Keratinocyte (primary cell): ENCODE measurements around the gene LPAR1. TPM values are rescaled to one million over a fixed set of nuclear protein-coding genes. Genes with fewer than 3 reads are reported as not detected.

Source experiments
- DNase-seq: peaks from one replicate; pipeline ENCODE4 v3.0.0-alpha.2; 2011; ENCODE audit warnings: low read depth, missing footprints, low spot score
- FAIRE-seq: peaks from 2 replicates; lab custom pipeline; 2011; peaks lifted over from hg19 to GRCh38; lab: Jason Lieb, UNC
- H2AFZ ChIP-seq: 2 replicates; pipeline ENCODE4 v1.6.0; 2012; ENCODE audit warnings: low read length, control low read depth, inconsistent platforms; ENCODE audit not compliant: control insufficient read depth
- H3K27ac ChIP-seq: 2 replicates; pipeline ENCODE4 v1.5.1; 2011; ENCODE audit warnings: low read length; ENCODE audit not compliant: control insufficient read depth, insufficient read depth
- H3K27me3 ChIP-seq: 3 replicates; pipeline ENCODE4 v1.6.0; 2011; ENCODE audit warnings: low read length; ENCODE audit not compliant: control insufficient read depth, insufficient read depth; ENCODE audit errors: extremely low read depth
- H3K36me3 ChIP-seq, 2 experiments: 2 replicates in 1 of 2; 3 replicates in 1 of 2; pipeline ENCODE4 v1.5.1; 2011; ENCODE audit warnings: low read length in 2 of 2, mild to moderate bottlenecking in 1 of 2; ENCODE audit not compliant: control insufficient read depth in 2 of 2, insufficient read depth in 2 of 2; ENCODE audit errors: extremely low read depth in 1 of 2
- H3K4me1 ChIP-seq: 3 replicates; pipeline ENCODE4 v1.5.1; 2011; ENCODE audit warnings: low read length; ENCODE audit not compliant: control insufficient read depth, insufficient read depth; ENCODE audit errors: extremely low read depth
- H3K4me2 ChIP-seq: 3 replicates; pipeline ENCODE4 v1.6.0; 2011; ENCODE audit warnings: low read depth, low read length; ENCODE audit not compliant: control insufficient read depth, insufficient read depth; ENCODE audit errors: extremely low read depth
- H3K4me3 ChIP-seq, 3 experiments: fragments of 200-600 bp in 1 of 3; sonication (generic) in 1 of 3; 2 replicates in 2 of 3; 3 replicates in 1 of 3; pipeline ENCODE4 v1.5.1; 2011 to 2016; ENCODE audit warnings: low read length in 3 of 3, mild to moderate bottlenecking in 3 of 3, control low read depth in 2 of 3, inconsistent platforms in 1 of 3, low read depth in 1 of 3, mixed read lengths in 1 of 3, mixed run types in 1 of 3, moderate library complexity in 1 of 3; ENCODE audit not compliant: control insufficient read depth in 2 of 3, insufficient read depth in 2 of 3; ENCODE audit errors: extremely low read depth in 1 of 3
- H3K79me2 ChIP-seq: 2 replicates; pipeline ENCODE4 v1.6.0; 2012; ENCODE audit warnings: low read length; ENCODE audit not compliant: control insufficient read depth, insufficient read depth
- H3K9ac ChIP-seq: 3 replicates; pipeline ENCODE4 v1.6.0; 2011; ENCODE audit warnings: low read length; ENCODE audit not compliant: control insufficient read depth, insufficient read depth; ENCODE audit errors: extremely low read depth
- H3K9me1 ChIP-seq: 3 replicates; pipeline ENCODE4 v1.6.0; 2011; ENCODE audit warnings: low read length; ENCODE audit not compliant: control insufficient read depth, insufficient read depth; ENCODE audit errors: extremely low read depth
- H3K9me3 ChIP-seq: 2 replicates; pipeline ENCODE4 v1.5.1; 2012; ENCODE audit warnings: low read depth, low read length; ENCODE audit not compliant: control insufficient read depth
- H4K20me1 ChIP-seq: 3 replicates; pipeline ENCODE4 v1.6.0; 2011; ENCODE audit warnings: low read length; ENCODE audit not compliant: control insufficient read depth, insufficient read depth; ENCODE audit errors: extremely low read depth
- EZH2 ChIP-seq: IDR thresholded peaks from one replicate; pipeline ENCODE4 v1.6.1; 2012; ENCODE audit warnings: inconsistent platforms, mild to moderate bottlenecking, low read length, moderate library complexity
- dilution Hi-C: fragments of 300-500 bp; cut with MboI; formaldehyde crosslinking; loops from one replicate; pipeline ENCODE4 v1.7.0; 2020; ENCODE audit warnings: low sequenced_read_pairs; ENCODE audit not compliant: extremely low pct_ligation_motif_present
- polyA plus RNA-seq, 5 experiments: library from polyadenylated mRNA; depleted of rRNA in 3 of 5; stranded (reverse) in 3 of 5; stranded (forward) in 1 of 5; unstranded in 1 of 5; fragments of >200 nt; gene quantifications; 1 replicate in 1 of 5; 2 replicates in 3 of 5; 3 replicates in 1 of 5; pipeline versions ENCODE4 v1.2.1 to v1.2.3, GENCODE V29; 2011 to 2012; ENCODE audit warnings: missing spikeins in 2 of 5, low read depth in 1 of 5, low replicate concordance in 1 of 5
- TF ChIP-seq, protein P1 (sequence below), 3 experiments: IDR thresholded peaks in 1 of 3; conservative IDR thresholded peaks in 1 of 3; optimal IDR thresholded peaks in 1 of 3; 2 replicates in 2 of 3; 3 replicates in 1 of 3; pipeline versions ENCODE3 to v1.5.1; 2011; ENCODE audit warnings: low read length in 3 of 3, mild to moderate bottlenecking in 3 of 3, moderate library complexity in 2 of 3, control low read depth in 1 of 3, inconsistent platforms in 1 of 3; ENCODE audit not compliant: insufficient read depth in 2 of 3; ENCODE audit errors: extremely low read depth in 1 of 3

LPAR1 gene
- polyA plus RNA-seq, 1 donor (not counting 4 experiments of a cell fraction or from before 2014, with no cell fraction given), result 43.2 TPM

DNA sequence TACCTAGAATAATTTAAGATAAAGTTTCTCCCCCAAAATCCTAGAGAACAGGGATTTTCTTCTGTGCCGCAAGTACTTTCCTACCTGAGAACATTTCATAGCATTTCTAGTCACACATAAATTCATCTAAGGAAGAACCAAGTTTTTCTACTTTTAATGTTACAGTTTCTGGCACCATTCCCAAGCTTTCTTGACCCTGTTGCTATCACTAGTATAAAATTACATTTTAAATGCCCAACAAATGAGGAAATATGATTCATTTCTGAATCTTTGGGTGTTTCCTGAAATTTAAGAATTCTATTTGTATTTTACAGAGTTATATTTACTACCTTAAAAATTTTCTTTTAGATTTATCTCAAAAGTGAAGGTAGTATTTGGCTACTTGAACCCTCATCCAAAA, 137.8 kb downstream of the LPAR1 start:
- Histone ChIP-seq H3K4me2 (no peak overlapping the region), H3K27ac (no peak overlapping the region), H2AFZ (no peak overlapping the region), H3K9me1 (no peaks in the 10 kb centered on the region), H3K79me2 (peaks cover 2% of the 10 kb centered on the region), H3K4me1 (no peaks in the 10 kb centered on the region), H3K9me3 (peaks cover 2% of the 10 kb centered on the region), H4K20me1 (no peaks in the 10 kb centered on the region), H3K9ac (no peak overlapping the region), H3K27me3 (no peaks in the 10 kb centered on the region), H3K4me3 (no peak overlapping the region), H3K36me3 (peaks cover 0 to 4% of the 10 kb centered on the region in 2 experiments)
- DNase-seq (no peak), FAIRE-seq (no peak)
- dilution Hi-C loops, result no loop called here
- TF ChIP-seq, protein P1, sequence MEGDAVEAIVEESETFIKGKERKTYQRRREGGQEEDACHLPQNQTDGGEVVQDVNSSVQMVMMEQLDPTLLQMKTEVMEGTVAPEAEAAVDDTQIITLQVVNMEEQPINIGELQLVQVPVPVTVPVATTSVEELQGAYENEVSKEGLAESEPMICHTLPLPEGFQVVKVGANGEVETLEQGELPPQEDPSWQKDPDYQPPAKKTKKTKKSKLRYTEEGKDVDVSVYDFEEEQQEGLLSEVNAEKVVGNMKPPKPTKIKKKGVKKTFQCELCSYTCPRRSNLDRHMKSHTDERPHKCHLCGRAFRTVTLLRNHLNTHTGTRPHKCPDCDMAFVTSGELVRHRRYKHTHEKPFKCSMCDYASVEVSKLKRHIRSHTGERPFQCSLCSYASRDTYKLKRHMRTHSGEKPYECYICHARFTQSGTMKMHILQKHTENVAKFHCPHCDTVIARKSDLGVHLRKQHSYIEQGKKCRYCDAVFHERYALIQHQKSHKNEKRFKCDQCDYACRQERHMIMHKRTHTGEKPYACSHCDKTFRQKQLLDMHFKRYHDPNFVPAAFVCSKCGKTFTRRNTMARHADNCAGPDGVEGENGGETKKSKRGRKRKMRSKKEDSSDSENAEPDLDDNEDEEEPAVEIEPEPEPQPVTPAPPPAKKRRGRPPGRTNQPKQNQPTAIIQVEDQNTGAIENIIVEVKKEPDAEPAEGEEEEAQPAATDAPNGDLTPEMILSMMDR (optimal IDR thresholded peaks at IDR 0.05 in 1 of 3, IDR thresholded peaks at IDR 0.05 in 1 of 3, conservative IDR thresholded peaks at IDR 0.05 in 1 of 3; ENCODE audit: extremely low read depth in 1 of 3, insufficient read depth in 2 of 3, low read length in 3 of 3), result no peak

DNA sequence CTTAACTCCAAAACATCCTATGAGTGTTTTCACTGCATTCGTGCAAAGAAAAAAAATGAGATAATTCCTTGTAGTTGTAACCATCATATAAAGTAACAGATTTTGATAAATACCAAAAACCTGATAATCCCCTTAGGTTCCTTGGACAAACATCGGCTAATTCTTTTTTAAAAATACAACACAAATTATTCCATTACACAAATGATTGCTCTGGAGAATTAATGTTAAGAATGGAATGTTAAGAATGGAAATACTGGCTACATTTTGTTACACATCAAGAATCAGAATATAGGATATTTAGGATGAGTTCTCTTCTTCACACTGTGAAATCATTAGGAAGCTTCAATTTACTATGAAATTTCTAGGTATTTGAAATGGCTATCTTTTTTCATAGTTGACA, 139.4 kb downstream of the LPAR1 start:
- DNase-seq (no peak), FAIRE-seq (no peak)
- no peak overlapping the region for H2AFZ ChIP-seq
- no peaks in the 10 kb centered on the region for H3K4me1 ChIP-seq
- no peak overlapping the region for H3K9ac ChIP-seq
- H3K79me2 ChIP-seq, result no peaks in the 10 kb centered on the region
- no peak for TF ChIP-seq EZH2
- TF ChIP-seq, protein P1 (optimal IDR thresholded peaks at IDR 0.05 in 1 of 3, IDR thresholded peaks at IDR 0.05 in 1 of 3, conservative IDR thresholded peaks at IDR 0.05 in 1 of 3; ENCODE audit: extremely low read depth in 1 of 3, insufficient read depth in 2 of 3, low read length in 3 of 3), result no peak
- H3K36me3 ChIP-seq, result peaks cover 0 to 4% of the 10 kb centered on the region in 2 experiments
- no peaks in the 10 kb centered on the region for H3K27me3 ChIP-seq
- no peak overlapping the region for H3K4me3 ChIP-seq
- no peaks in the 10 kb centered on the region for H4K20me1 ChIP-seq
- no peak overlapping the region for H3K4me2 ChIP-seq
- dilution Hi-C loops, result loop anchor here (25.0 kb wide), 1 partner anchor 112 kb away; no protein-coding TSS in a partner anchor
- H3K27ac ChIP-seq, result no peak overlapping the region
- H3K9me3 ChIP-seq, result peaks cover 2% of the 10 kb centered on the region
- no peaks in the 10 kb centered on the region for H3K9me1 ChIP-seq
